22Rv1 (cell line): ENCODE results near the gene ALDOA.

ENCODE experiments used
- H3K27ac ChIP-seq: fragments of 450-650 bp; 2 replicates; pipeline ENCODE4 v1.5.1; 2017
- ZFX ChIP-seq: fragments of 450-650 bp; IDR thresholded peaks from 2 replicates; pipeline ENCODE4 v1.6.1; 2017; ENCODE audit warnings: antibody characterized with exemption, borderline replicate concordance
- TF ChIP-seq, protein P1 (sequence below): fragments of 450-650 bp; IDR thresholded peaks from 2 replicates; pipeline ENCODE4 v1.5.1; 2017; ENCODE audit warnings: mild to moderate bottlenecking

ALDOA gene

GRCh38 chr16:30084816-30085159 lies 19.2 kb downstream of the ALDOA start:
- no peak for TF ChIP-seq ZFX
- TF ChIP-seq, protein P1, sequence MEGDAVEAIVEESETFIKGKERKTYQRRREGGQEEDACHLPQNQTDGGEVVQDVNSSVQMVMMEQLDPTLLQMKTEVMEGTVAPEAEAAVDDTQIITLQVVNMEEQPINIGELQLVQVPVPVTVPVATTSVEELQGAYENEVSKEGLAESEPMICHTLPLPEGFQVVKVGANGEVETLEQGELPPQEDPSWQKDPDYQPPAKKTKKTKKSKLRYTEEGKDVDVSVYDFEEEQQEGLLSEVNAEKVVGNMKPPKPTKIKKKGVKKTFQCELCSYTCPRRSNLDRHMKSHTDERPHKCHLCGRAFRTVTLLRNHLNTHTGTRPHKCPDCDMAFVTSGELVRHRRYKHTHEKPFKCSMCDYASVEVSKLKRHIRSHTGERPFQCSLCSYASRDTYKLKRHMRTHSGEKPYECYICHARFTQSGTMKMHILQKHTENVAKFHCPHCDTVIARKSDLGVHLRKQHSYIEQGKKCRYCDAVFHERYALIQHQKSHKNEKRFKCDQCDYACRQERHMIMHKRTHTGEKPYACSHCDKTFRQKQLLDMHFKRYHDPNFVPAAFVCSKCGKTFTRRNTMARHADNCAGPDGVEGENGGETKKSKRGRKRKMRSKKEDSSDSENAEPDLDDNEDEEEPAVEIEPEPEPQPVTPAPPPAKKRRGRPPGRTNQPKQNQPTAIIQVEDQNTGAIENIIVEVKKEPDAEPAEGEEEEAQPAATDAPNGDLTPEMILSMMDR: no peak
- H3K27ac ChIP-seq: no peak overlapping the region

DNA sequence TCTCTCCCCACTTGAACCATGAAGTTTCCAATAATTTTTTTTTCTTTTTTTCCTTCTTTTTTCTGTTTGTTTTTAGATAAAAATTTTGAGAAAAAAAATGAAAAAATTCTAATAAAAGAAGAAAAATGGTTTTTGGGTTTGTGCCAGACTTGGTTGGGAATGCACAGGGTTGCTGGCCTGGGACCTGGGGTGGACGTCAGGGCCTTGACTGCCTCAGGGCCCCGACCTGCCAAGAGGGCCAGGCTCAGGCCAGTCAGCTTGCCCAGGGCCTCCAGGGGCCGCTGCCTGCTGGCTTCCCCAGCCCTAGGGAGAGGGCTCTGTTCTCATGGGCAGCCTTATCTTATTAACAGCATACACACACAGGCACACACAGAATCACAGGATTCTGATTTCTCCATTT lies 19.7 kb downstream of the ALDOA start:
- TF ChIP-seq ZFX: no peak
- TF ChIP-seq, protein P1: no peak
- peak overlapping the region; percentile 36; the same call in 1 of the 2 replicates for H3K27ac ChIP-seq

- 0 out of 2 replicates have a peak overlapping the region, but pooled peaks have one; percentile 36 for H3K27ac ChIP-seq
- TF ChIP-seq, protein P1: no peak
Observed at GRCh38 chr16:30085820-30086219, 20.3 kb downstream of the ALDOA start.

- no peak overlapping the region for H3K27ac ChIP-seq
- no peak for TF ChIP-seq ZFX
Observed at GRCh38 chr16:30086291-30087140, 21.0 kb downstream of the ALDOA start.

- H3K27ac ChIP-seq: peak overlapping the region; percentile 25
- no peak for TF ChIP-seq ZFX
- TF ChIP-seq, protein P1: no peak
Observed at GRCh38 chr16:30087181-30087898, 21.8 kb downstream of the ALDOA start.

DNA sequence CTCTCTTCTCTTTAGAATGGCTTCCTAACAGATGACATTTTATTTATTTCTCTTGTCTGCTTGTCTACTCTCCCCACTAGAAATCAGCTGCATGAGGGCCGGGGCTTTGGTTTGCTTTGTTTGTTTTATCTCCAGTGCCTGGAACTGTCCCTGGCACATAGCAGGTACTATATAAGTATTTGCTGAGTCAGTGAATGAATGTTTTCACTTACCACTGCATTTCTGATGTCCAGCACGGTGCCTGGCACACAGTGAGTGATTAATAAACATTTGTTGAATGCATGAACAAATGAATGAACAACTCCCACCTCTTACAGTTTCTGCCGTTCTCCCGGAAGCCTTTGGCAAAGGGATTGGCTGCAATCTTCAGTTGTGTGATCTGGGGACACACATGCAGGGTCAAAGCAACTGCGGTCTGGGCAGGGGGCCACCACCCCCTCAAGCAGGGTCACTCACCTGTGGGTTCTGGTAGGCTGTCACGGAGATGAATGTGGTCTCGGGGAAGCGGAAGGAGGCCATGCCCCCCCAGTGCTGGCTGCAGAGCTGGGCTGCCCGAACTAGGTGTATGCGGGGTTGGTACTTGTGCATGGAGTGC lies 22.8 kb downstream of the ALDOA start:
- H3K27ac ChIP-seq: peak overlapping the region; percentile 25
- no peak for TF ChIP-seq ZFX
- TF ChIP-seq, protein P1: no peak

DNA sequence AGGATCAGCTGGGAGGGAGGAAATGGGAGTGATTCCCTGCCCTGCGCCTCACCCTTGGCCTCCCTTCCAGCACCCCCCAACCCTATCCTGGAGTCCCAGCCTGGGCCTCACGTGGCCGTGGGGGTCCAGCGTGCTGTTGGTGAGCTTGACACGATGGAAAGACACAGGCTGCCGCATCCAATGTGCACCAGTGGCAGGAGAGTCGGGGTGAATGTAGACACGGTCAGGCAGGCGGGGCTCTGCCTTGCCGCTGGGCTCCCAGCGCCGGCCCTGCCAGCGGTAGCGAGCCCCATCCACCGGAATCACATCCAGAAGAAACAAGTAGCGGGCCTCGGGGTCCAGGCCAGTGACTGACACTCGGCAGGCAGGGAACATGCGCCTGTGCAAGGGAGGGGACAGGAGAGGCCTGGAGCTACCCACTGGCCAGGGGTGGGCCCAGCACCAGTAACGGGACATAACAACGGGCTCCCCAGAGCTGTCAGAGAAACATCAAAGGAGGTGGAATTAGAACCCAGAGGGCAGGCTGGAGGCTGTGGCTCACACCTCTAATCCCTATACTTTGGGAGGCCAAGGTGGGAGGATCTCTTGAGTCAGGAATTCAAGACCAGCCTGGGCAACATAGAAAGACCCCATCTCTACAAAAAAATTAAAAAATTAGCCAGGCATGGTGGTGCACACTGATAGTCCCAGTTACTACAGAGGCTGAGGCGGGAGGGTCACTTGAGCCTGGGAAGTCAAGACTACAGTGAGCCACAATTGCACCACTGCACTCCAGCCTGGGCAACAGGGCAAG lies 23.5 kb downstream of the ALDOA start:
- no peak for TF ChIP-seq ZFX
- TF ChIP-seq, protein P1: no peak
- H3K27ac ChIP-seq: peak overlapping the region; percentile 53
